OCI-LY1 (cell line): Measurements from ENCODE around the gene FFAR1.

Experiments
- H2AFZ ChIP-seq: fragments of 200-600 bp; sonication (generic), shearing (Covaris generic); 2 replicates; pipeline ENCODE4 v1.6.0; 2014; ENCODE audit warnings: antibody characterized with exemption, mild to moderate bottlenecking, low read length
- H3F3A ChIP-seq: fragments of 200-600 bp; sonication (generic), shearing (Covaris generic); 2 replicates; pipeline ENCODE4 v1.6.0; 2014; ENCODE audit warnings: mild to moderate bottlenecking, antibody characterized with exemption, low read length, moderate library complexity; ENCODE audit not compliant: insufficient read depth
- H3K27ac ChIP-seq: fragments of 200-600 bp; sonication (generic); 2 replicates; pipeline ENCODE4 v1.5.1; 2014; ENCODE audit warnings: low read length, mixed run types, mild to moderate bottlenecking, low read depth; ENCODE audit not compliant: poor library complexity, severe bottlenecking
- H3K27me3 ChIP-seq: fragments of 200-600 bp; sonication (generic); 2 replicates; pipeline ENCODE4 v1.6.0; 2014; ENCODE audit warnings: antibody characterized with exemption, mild to moderate bottlenecking, low read length, moderate library complexity; ENCODE audit not compliant: insufficient read depth
- H3K36me3 ChIP-seq: fragments of 200-600 bp; sonication (generic); 2 replicates; pipeline ENCODE4 v1.6.1; 2014; ENCODE audit warnings: mild to moderate bottlenecking, antibody characterized with exemption, low read length, moderate library complexity, mixed read lengths; ENCODE audit not compliant: insufficient read depth
- H3K4me1 ChIP-seq: fragments of 200-600 bp; sonication (generic); 2 replicates; pipeline ENCODE4 v1.5.1; 2014; ENCODE audit warnings: mild to moderate bottlenecking, low read length, moderate library complexity; ENCODE audit not compliant: insufficient read depth, severe bottlenecking
- H3K4me2 ChIP-seq: fragments of 200-600 bp; sonication (generic), shearing (Covaris generic); 2 replicates; pipeline ENCODE4 v1.6.1; 2014; ENCODE audit warnings: low read length
- H3K4me3 ChIP-seq: fragments of 200-600 bp; sonication (generic); 2 replicates; pipeline ENCODE4 v1.5.1; 2014; ENCODE audit warnings: low read length, low read depth, mild to moderate bottlenecking, mixed read lengths; ENCODE audit not compliant: poor library complexity, severe bottlenecking
- H3K79me2 ChIP-seq: fragments of 200-600 bp; shearing (Covaris generic); 2 replicates; pipeline ENCODE4 v1.6.1; 2016; ENCODE audit warnings: mixed run types, low read length, mixed read lengths; ENCODE audit not compliant: insufficient read depth
- H3K9ac ChIP-seq: fragments of 200-600 bp; sonication (generic), shearing (Covaris generic); 2 replicates; pipeline ENCODE4 v1.6.1; 2014; ENCODE audit warnings: mild to moderate bottlenecking, low read length, mixed read lengths
- H3K9me2 ChIP-seq: fragments of 200-600 bp; sonication (generic), shearing (Covaris generic); 2 replicates; pipeline ENCODE4 v1.6.1; 2014; ENCODE audit warnings: low read depth, mild to moderate bottlenecking, low read length, mixed read lengths
- H3K9me3 ChIP-seq: fragments of 200-600 bp; shearing (Covaris generic); 2 replicates; pipeline ENCODE4 v1.6.1; 2014; ENCODE audit warnings: low read length, mixed read lengths
- H4K20me1 ChIP-seq: fragments of 200-600 bp; sonication (generic), shearing (Covaris generic); 2 replicates; pipeline ENCODE4 v1.6.0; 2016; ENCODE audit warnings: mild to moderate bottlenecking, low read length; ENCODE audit not compliant: insufficient read depth
- EZH2 ChIP-seq: fragments of 200-600 bp; sonication (generic), shearing (Covaris generic); IDR thresholded peaks from 2 replicates; pipeline ENCODE4 v1.8.0; 2017; ENCODE audit warnings: borderline replicate concordance, mixed run types, mild to moderate bottlenecking, antibody characterized with exemption, low read length, moderate library complexity, mixed read lengths
- TF ChIP-seq, protein P1 (sequence below): fragments of 200-600 bp; sonication (generic), shearing (Covaris generic); IDR thresholded peaks from 2 replicates; pipeline ENCODE4 v1.5.1; 2017; ENCODE audit warnings: mild to moderate bottlenecking, antibody characterized with exemption, low read length, moderate library complexity, mixed read lengths

The FFAR1 gene

DNA sequence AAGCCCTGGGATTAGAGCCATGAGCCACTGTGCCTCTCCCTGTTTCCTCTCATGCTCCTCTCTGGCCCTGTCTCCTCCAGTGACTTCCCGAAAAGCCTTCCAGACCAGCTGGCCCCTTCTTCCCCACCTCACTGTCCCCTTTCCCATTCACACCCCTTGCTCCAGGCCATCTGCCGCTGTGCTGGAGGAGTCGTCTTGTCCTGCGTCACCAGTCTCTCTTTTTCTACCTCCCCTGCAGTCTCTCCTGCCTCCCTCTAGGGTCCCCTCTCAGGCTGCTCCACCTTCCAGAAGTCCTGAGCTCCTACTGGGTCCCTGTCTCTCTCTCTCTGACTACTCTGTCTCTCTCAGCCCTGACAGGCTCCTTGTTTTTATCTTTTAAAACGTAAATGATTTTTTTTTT lies 5.3 kb upstream of the FFAR1 start:
- no peak for TF ChIP-seq EZH2
- TF ChIP-seq, protein P1, sequence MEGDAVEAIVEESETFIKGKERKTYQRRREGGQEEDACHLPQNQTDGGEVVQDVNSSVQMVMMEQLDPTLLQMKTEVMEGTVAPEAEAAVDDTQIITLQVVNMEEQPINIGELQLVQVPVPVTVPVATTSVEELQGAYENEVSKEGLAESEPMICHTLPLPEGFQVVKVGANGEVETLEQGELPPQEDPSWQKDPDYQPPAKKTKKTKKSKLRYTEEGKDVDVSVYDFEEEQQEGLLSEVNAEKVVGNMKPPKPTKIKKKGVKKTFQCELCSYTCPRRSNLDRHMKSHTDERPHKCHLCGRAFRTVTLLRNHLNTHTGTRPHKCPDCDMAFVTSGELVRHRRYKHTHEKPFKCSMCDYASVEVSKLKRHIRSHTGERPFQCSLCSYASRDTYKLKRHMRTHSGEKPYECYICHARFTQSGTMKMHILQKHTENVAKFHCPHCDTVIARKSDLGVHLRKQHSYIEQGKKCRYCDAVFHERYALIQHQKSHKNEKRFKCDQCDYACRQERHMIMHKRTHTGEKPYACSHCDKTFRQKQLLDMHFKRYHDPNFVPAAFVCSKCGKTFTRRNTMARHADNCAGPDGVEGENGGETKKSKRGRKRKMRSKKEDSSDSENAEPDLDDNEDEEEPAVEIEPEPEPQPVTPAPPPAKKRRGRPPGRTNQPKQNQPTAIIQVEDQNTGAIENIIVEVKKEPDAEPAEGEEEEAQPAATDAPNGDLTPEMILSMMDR = no peak
- H3K36me3 ChIP-seq = peaks cover 88% of the 10 kb centered on the region
- no peak overlapping the region for H3K4me2 ChIP-seq
- H3K9me3 ChIP-seq = no peaks in the 10 kb centered on the region
- no peak overlapping the region for H3K27ac ChIP-seq
- no peak overlapping the region for H3K4me3 ChIP-seq
- no peaks in the 10 kb centered on the region for H3K9me2 ChIP-seq
- H3K79me2 ChIP-seq = no peaks in the 10 kb centered on the region
- H2AFZ ChIP-seq = no peak overlapping the region
- no peak overlapping the region for H3K9ac ChIP-seq
- peaks cover 42% of the 10 kb centered on the region for H3K4me1 ChIP-seq
- no peaks in the 10 kb centered on the region for H4K20me1 ChIP-seq
- H3F3A ChIP-seq = no peaks in the 10 kb centered on the region
- no peaks in the 10 kb centered on the region for H3K27me3 ChIP-seq

DNA sequence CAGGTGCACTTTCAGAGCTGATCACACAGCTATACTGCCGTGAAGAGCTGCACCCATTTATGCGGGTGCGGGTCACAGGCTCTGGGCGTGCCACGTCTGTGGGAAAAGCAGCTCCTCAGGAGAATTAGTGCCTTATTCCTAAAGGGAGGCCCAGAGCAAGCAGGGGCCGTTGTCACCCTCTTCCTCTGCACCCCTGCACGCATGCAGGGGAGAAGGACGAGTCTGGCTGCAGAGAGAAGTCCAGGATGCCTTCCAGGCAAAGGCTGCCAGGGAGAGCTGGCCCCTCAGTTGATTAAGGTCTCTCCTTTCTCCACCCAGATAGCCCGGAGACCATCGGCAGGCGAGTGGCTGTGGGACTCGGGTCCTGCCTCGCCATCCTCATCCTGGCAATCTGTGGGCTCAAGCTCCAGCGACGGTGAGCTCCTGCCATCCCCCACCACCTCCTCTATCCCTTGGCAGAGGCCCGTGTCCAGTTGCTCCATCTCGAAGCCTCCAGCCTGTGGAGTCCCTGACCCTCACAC lies 3.1 kb upstream of the FFAR1 start:
- Histone ChIP-seq H3F3A (no peaks in the 10 kb centered on the region), H3K4me3 (no peak overlapping the region), H3K4me1 (peaks cover 48% of the 10 kb centered on the region), H4K20me1 (no peaks in the 10 kb centered on the region), H3K27me3 (no peaks in the 10 kb centered on the region), H3K79me2 (no peaks in the 10 kb centered on the region), H3K9me2 (no peaks in the 10 kb centered on the region), H3K4me2 (no peak overlapping the region), H3K27ac (no peak overlapping the region), H2AFZ (no peak overlapping the region), H3K36me3 (peaks cover 69% of the 10 kb centered on the region), H3K9me3 (no peaks in the 10 kb centered on the region), H3K9ac (no peak overlapping the region)
- TF ChIP-seq, protein P1 = no peak
- TF ChIP-seq EZH2 = no peak

DNA sequence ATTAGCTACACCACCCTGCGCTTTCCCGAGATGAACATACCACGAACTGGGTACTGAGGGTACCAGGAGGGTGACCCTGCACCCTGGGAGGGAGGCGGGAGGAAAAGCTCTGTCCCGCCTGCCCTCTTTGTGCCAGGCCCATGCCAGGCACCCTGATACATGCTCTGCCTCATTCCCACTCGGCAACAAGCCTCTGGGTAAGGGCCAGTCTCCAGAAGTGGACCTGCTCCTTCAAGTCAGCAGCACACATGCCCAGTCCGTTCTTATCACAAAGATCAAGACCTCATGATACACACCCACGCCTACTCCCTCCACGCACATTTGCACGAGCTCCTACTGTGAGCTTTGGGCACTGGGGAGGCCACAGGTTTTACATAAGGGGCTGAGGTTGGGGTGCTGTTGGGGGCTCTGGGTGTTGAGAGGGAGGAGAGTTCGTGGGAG lies 2.0 kb upstream of the FFAR1 start:
- peaks cover 48% of the 10 kb centered on the region for H3K4me1 ChIP-seq
- no peaks in the 10 kb centered on the region for H3K79me2 ChIP-seq
- peaks cover 58% of the 10 kb centered on the region for H3K36me3 ChIP-seq
- no peaks in the 10 kb centered on the region for H3K27me3 ChIP-seq
- no peaks in the 10 kb centered on the region for H3K9me2 ChIP-seq
- no peak overlapping the region for H3K4me2 ChIP-seq
- TF ChIP-seq, protein P1 = no peak
- TF ChIP-seq EZH2 = no peak
- H3K9ac ChIP-seq = no peak overlapping the region
- no peaks in the 10 kb centered on the region for H3K9me3 ChIP-seq
- H3K4me3 ChIP-seq = no peak overlapping the region
- H2AFZ ChIP-seq = no peak overlapping the region
- no peaks in the 10 kb centered on the region for H3F3A ChIP-seq
- peak overlapping the region; percentile 68 for H3K27ac ChIP-seq
- H4K20me1 ChIP-seq = no peaks in the 10 kb centered on the region
